Measurements from ENCODE around the gene ADGRD2.

DNA sequence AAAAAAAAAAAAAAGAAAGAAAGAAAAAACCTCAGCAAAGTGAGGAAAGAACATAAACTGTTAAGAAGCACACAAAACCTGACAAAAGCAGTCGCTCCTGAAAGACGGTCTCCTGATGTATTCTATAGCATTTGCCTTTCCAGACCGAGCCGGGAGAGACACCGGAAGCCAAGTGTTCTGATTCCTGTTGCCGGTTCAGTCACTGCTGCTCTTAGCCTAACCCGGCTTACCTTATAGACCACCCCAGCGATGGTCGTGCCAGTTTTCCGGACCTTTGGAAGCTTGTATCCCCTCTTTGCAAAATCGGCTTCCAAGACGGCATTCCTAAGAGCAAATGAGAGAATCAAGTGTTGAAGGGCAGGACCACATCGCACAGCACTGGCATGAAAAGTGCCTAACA, 35.6 kb upstream of the ADGRD2 start:
- TF ChIP-seq, protein P1, sequence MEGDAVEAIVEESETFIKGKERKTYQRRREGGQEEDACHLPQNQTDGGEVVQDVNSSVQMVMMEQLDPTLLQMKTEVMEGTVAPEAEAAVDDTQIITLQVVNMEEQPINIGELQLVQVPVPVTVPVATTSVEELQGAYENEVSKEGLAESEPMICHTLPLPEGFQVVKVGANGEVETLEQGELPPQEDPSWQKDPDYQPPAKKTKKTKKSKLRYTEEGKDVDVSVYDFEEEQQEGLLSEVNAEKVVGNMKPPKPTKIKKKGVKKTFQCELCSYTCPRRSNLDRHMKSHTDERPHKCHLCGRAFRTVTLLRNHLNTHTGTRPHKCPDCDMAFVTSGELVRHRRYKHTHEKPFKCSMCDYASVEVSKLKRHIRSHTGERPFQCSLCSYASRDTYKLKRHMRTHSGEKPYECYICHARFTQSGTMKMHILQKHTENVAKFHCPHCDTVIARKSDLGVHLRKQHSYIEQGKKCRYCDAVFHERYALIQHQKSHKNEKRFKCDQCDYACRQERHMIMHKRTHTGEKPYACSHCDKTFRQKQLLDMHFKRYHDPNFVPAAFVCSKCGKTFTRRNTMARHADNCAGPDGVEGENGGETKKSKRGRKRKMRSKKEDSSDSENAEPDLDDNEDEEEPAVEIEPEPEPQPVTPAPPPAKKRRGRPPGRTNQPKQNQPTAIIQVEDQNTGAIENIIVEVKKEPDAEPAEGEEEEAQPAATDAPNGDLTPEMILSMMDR (IDR thresholded peaks at IDR 0.05): no peak
- TF ChIP-seq POLR2A (IDR thresholded peaks at IDR 0.05): no peak

All from thyroid gland (tissue), 4 donors.